Measurements from ENCODE around the gene VAV3. TPM values are rescaled to one million over a fixed set of nuclear protein-coding genes. Genes with fewer than 3 reads are reported as not detected.
"Not testable (repeated sequence)": the region's sequence is repeated elsewhere in the genome, so short reads cannot be mapped to it uniquely, and the experiment has no call there.

VAV3 gene
- total RNA-seq, 1 donor from 2014 or later: 0.64 TPM

GRCh38 chr1:107748531-107748930 is 216.4 kb downstream of the VAV3 start:
- H3K36me3 ChIP-seq: no peaks in the 10 kb centered on the region
- no peaks in the 10 kb centered on the region for H3K4me1 ChIP-seq
- no peak for DNase-seq (ENCODE audit: low spot score in 2 of 2)
- no peak for TF ChIP-seq CTCF (IDR thresholded peaks at IDR 0.05)
- H3K9me3 ChIP-seq: no peaks in the 10 kb centered on the region
- no peaks in the 10 kb centered on the region for H3K27me3 ChIP-seq
- no peak overlapping the region for H3K4me3 ChIP-seq
- no peak overlapping the region for H3K27ac ChIP-seq
- intact Hi-C loops (cut with DNase I): no loop called here

- Histone ChIP-seq H3K4me1 (no peaks in the 10 kb centered on the region), H3K4me3 (no peak overlapping the region), H3K27ac (no peak overlapping the region), H3K36me3 (no peaks in the 10 kb centered on the region), H3K9me3 (no peaks in the 10 kb centered on the region), H3K27me3 (no peaks in the 10 kb centered on the region)
- DNase-seq (ENCODE audit: low spot score in 2 of 2): no peak
- intact Hi-C loops (cut with DNase I): no loop called here
- no peak for TF ChIP-seq CTCF (IDR thresholded peaks at IDR 0.05)
Measured at GRCh38 chr1:107741242-107741641, 223.7 kb downstream of the VAV3 start.

GRCh38 chr1:107740579-107740978 is 224.4 kb downstream of the VAV3 start:
- no peak for TF ChIP-seq CTCF (IDR thresholded peaks at IDR 0.05)
- Histone ChIP-seq H3K27me3 (no peaks in the 10 kb centered on the region), H3K36me3 (no peaks in the 10 kb centered on the region), H3K27ac (no peak overlapping the region), H3K4me3 (no peak overlapping the region), H3K9me3 (no peaks in the 10 kb centered on the region), H3K4me1 (no peaks in the 10 kb centered on the region)
- intact Hi-C loops (cut with DNase I): no loop called here
- no peak for DNase-seq (ENCODE audit: low spot score in 2 of 2)

- no peaks in the 10 kb centered on the region for H3K9me3 ChIP-seq
- no peak overlapping the region for H3K4me3 ChIP-seq
- no peak for DNase-seq (ENCODE audit: low spot score in 2 of 2)
- no peaks in the 10 kb centered on the region for H3K27me3 ChIP-seq
- H3K27ac ChIP-seq: no peak overlapping the region
- no peak for TF ChIP-seq CTCF (IDR thresholded peaks at IDR 0.05)
- H3K36me3 ChIP-seq: no peaks in the 10 kb centered on the region
- H3K4me1 ChIP-seq: no peaks in the 10 kb centered on the region
- intact Hi-C loops (cut with DNase I): no loop called here
Measured at GRCh38 chr1:107739651-107740050, 225.3 kb downstream of the VAV3 start.

GRCh38 chr1:107739201-107739600 is 225.8 kb downstream of the VAV3 start:
- no peaks in the 10 kb centered on the region for H3K27me3 ChIP-seq
- TF ChIP-seq CTCF (IDR thresholded peaks at IDR 0.05): no peak
- H3K4me3 ChIP-seq: no peak overlapping the region
- H3K36me3 ChIP-seq: no peaks in the 10 kb centered on the region
- no peaks in the 10 kb centered on the region for H3K9me3 ChIP-seq
- H3K4me1 ChIP-seq: no peaks in the 10 kb centered on the region
- H3K27ac ChIP-seq: no peak overlapping the region
- intact Hi-C loops (cut with DNase I): no loop called here
- DNase-seq (ENCODE audit: low spot score in 2 of 2): no peak

- H3K9me3 ChIP-seq; H3K27ac ChIP-seq; H3K27me3 ChIP-seq; H3K4me3 ChIP-seq; intact Hi-C loops (cut with DNase I); H3K36me3 ChIP-seq; DNase-seq (ENCODE audit: low spot score in 2 of 2); H3K4me1 ChIP-seq: not testable (repeated sequence)
Measured at GRCh38 chr1:107733401-107733800, 231.6 kb downstream of the VAV3 start.

Measured in ascending aorta (tissue), 2 donors.